Endometrial microvascular endothelial cells (primary cell): ENCODE results near the gene SCGB3A1. TPM values are rescaled to one million over a fixed set of nuclear protein-coding genes. Genes with fewer than 3 reads are reported as not detected.

ENCODE experiments used
- in situ Hi-C: cut with HindIII; loops from 2 replicates; pipeline ENCODE4 v1.10.0; 2017; ENCODE audit warnings: low sequenced_read_pairs, low pct_unique_long_range_greater_than_20kb; ENCODE audit errors: inconsistent ontology term
- total RNA-seq: library from RNA; depleted of rRNA; stranded (reverse); fragments of >200 nt; gene quantifications from one replicate; pipeline ENCODE4 v1.2.3, GENCODE V29; 2015; ENCODE audit errors: inconsistent ontology term

SCGB3A1 gene
- total RNA-seq, 1 donor from 2014 or later: not detected

GRCh38 chr5:180595046-180595379 lies 3.7 kb upstream of the SCGB3A1 start:
- in situ Hi-C loops: no loop called here

GRCh38 chr5:180594311-180595045 lies 3.2 kb upstream of the SCGB3A1 start:
- in situ Hi-C loops: no loop called here

GRCh38 chr5:180593446-180594206 lies 2.3 kb upstream of the SCGB3A1 start:
- in situ Hi-C loops: no loop called here

- in situ Hi-C loops: no loop called here
These were observed 877 bp upstream of the SCGB3A1 start for GRCh38 chr5:180592176-180592575.

GRCh38 chr5:180590543-180591310 lies 572 bp downstream of the SCGB3A1 start:
- in situ Hi-C loops: no loop called here

GRCh38 chr5:180589771-180590542 lies 1.3 kb downstream of the SCGB3A1 start:
- in situ Hi-C loops: no loop called here

GRCh38 chr5:180586870-180587269 lies 4.4 kb downstream of the SCGB3A1 start:
- in situ Hi-C loops: no loop called here

GRCh38 chr5:180586204-180586603 lies 5.1 kb downstream of the SCGB3A1 start:
- in situ Hi-C loops: no loop called here

- in situ Hi-C loops: no loop called here
These were observed 7.6 kb downstream of the SCGB3A1 start for GRCh38 chr5:180583738-180584137.

GRCh38 chr5:180580681-180581080 lies 10.6 kb downstream of the SCGB3A1 start:
- in situ Hi-C loops: no loop called here

- in situ Hi-C loops: no loop called here
These were observed 15.7 kb downstream of the SCGB3A1 start for GRCh38 chr5:180575571-180575970.

- in situ Hi-C loops: no loop called here
These were observed 22.4 kb downstream of the SCGB3A1 start for GRCh38 chr5:180568914-180569313.

GRCh38 chr5:180563994-180564393 lies 27.3 kb downstream of the SCGB3A1 start:
- in situ Hi-C loops: no loop called here

- in situ Hi-C loops: no loop called here
These were observed 33.1 kb downstream of the SCGB3A1 start for GRCh38 chr5:180558232-180558631.

- in situ Hi-C loops: no loop called here
These were observed 34.0 kb downstream of the SCGB3A1 start for GRCh38 chr5:180557217-180557809.

- in situ Hi-C loops: no loop called here
These were observed 36.0 kb downstream of the SCGB3A1 start for GRCh38 chr5:180555168-180555921.

- in situ Hi-C loops: no loop called here
These were observed 37.8 kb downstream of the SCGB3A1 start for GRCh38 chr5:180553530-180553929.

GRCh38 chr5:180548563-180548962 lies 42.7 kb downstream of the SCGB3A1 start:
- in situ Hi-C loops: no loop called here
